ENCODE results near the gene RPRD1B. TPM values are rescaled to one million over a fixed set of nuclear protein-coding genes. Genes with fewer than 3 reads are reported as not detected.

The RPRD1B gene
- total and polyA plus RNA-seq, 2 of the 8 experiments (the other 6 are each of a cell fraction or from before 2014, with no cell fraction given) = 10.3 to 20.9 TPM

GRCh38 chr20:38061109-38061508 is 27.6 kb downstream of the RPRD1B start (continued):
- TF ChIP-seq ATF2 (IDR thresholded peaks at IDR 0.05; ENCODE audit: low read length) (no peak), HDAC6 (IDR thresholded peaks at IDR 0.05; ENCODE audit: low read depth, low read length) (no peak), TCF12 (IDR thresholded peaks at IDR 0.05; ENCODE audit: low read depth, low read length) (no peak), RBBP5 (IDR thresholded peaks at IDR 0.05; ENCODE audit: borderline replicate concordance, low read depth, low read length) (no peak), MAX (IDR thresholded peaks at IDR 0.05) (no peak)
